ENCODE measurements around the gene TNNI3. TPM values are rescaled to one million over a fixed set of nuclear protein-coding genes. Genes with fewer than 3 reads are reported as not detected.
"Not testable (repeated sequence)": the region's sequence is repeated elsewhere in the genome, so short reads cannot be mapped to it uniquely, and the experiment has no call there.

Gene TNNI3
- total and polyA plus RNA-seq, 4 donors = 0.51 to 14.1 TPM; not detected in 2

- Histone ChIP-seq H3K4me3 (ENCODE audit: low read length in 2 of 2) (no peak overlapping the region), H3K4me1 (ENCODE audit: control insufficient read depth in 1 of 2, insufficient read depth in 2 of 2, low read length in 2 of 2) (no peaks in the 10 kb centered on the region), H3K27me3 (ENCODE audit: control insufficient read depth in 1 of 2, insufficient read depth in 2 of 2, low read length in 1 of 2) (no peaks in the 10 kb centered on the region), H3K36me3 (ENCODE audit: control insufficient read depth in 1 of 2, insufficient read depth in 2 of 2, low read length in 1 of 2) (no peaks in the 10 kb centered on the region), H3K27ac (ENCODE audit: low read depth in 1 of 2, low read length in 2 of 2) (peak overlapping the region in 1 of 2 donors; percentile 44), H3K9me3 (ENCODE audit: control insufficient read depth, low read length) (no peaks in the 10 kb centered on the region)
- no peak for ATAC-seq (ENCODE audit: low FRiP score)
- WGBS, 2 donors = 46 to 49% methylated on average over 23 of the region's 23 CpGs
- intact Hi-C loops (cut with DNase I) = loop anchor here in 1 of 2 donors (10.0 kb wide), 1 partner anchor 1248 kb away; the partner anchor contains the start of gene MYADM
- no peak for DNase-seq
These were observed 44.6 kb downstream of the TNNI3 start for GRCh38 chr19:55112777-55113569.

- ATAC-seq (ENCODE audit: low FRiP score) (no peak), DNase-seq (no peak)
- no peak overlapping the region for H3K4me3 ChIP-seq (ENCODE audit: low read length in 2 of 2)
- no peak overlapping the region for H3K27ac ChIP-seq (ENCODE audit: low read depth in 1 of 2, low read length in 2 of 2)
- H3K9me3 ChIP-seq (ENCODE audit: control insufficient read depth, low read length) = no peaks in the 10 kb centered on the region
- intact Hi-C loops (cut with DNase I) = loop anchor here in 1 of 2 donors (10.0 kb wide), 1 partner anchor 1248 kb away; the partner anchor contains the start of gene MYADM
- 88 to 93% methylated on average over 25 of the region's 25 CpGs for WGBS, 2 donors
- no peaks in the 10 kb centered on the region for H3K4me1 ChIP-seq (ENCODE audit: control insufficient read depth in 1 of 2, insufficient read depth in 2 of 2, low read length in 2 of 2)
- no peaks in the 10 kb centered on the region for H3K27me3 ChIP-seq (ENCODE audit: control insufficient read depth in 1 of 2, insufficient read depth in 2 of 2, low read length in 1 of 2)
- H3K36me3 ChIP-seq (ENCODE audit: control insufficient read depth in 1 of 2, insufficient read depth in 2 of 2, low read length in 1 of 2) = no peaks in the 10 kb centered on the region
These were observed 45.2 kb downstream of the TNNI3 start for GRCh38 chr19:55112246-55112776.

- 63 to 73% methylated on average over 21 of the region's 21 CpGs for WGBS, 2 donors
- no peaks in the 10 kb centered on the region for H3K36me3 ChIP-seq (ENCODE audit: control insufficient read depth in 1 of 2, insufficient read depth in 2 of 2, low read length in 1 of 2)
- H3K4me3 ChIP-seq (ENCODE audit: low read length in 2 of 2) = no peak overlapping the region
- H3K27me3 ChIP-seq (ENCODE audit: control insufficient read depth in 1 of 2, insufficient read depth in 2 of 2, low read length in 1 of 2) = no peaks in the 10 kb centered on the region
- no peaks in the 10 kb centered on the region for H3K9me3 ChIP-seq (ENCODE audit: control insufficient read depth, low read length)
- DNase-seq = no peak
- H3K4me1 ChIP-seq (ENCODE audit: control insufficient read depth in 1 of 2, insufficient read depth in 2 of 2, low read length in 2 of 2) = no peaks in the 10 kb centered on the region
- intact Hi-C loops (cut with DNase I) = loop anchor here in 1 of 2 donors (10.0 kb wide), 1 partner anchor 1247 kb away; the partner anchor contains the start of gene MYADM
- peak overlapping the region in 1 of 2 donors; percentile 28 for H3K27ac ChIP-seq (ENCODE audit: low read depth in 1 of 2, low read length in 2 of 2)
- ATAC-seq (ENCODE audit: low FRiP score) = no peak
These were observed 46.2 kb downstream of the TNNI3 start for GRCh38 chr19:55111238-55111831.

- Histone ChIP-seq H3K36me3 (ENCODE audit: control insufficient read depth in 1 of 2, insufficient read depth in 2 of 2, low read length in 1 of 2) (no peaks in the 10 kb centered on the region), H3K27me3 (ENCODE audit: control insufficient read depth in 1 of 2, insufficient read depth in 2 of 2, low read length in 1 of 2) (no peaks in the 10 kb centered on the region), H3K4me1 (ENCODE audit: control insufficient read depth in 1 of 2, insufficient read depth in 2 of 2, low read length in 2 of 2) (no peaks in the 10 kb centered on the region), H3K9me3 (ENCODE audit: control insufficient read depth, low read length) (no peaks in the 10 kb centered on the region), H3K4me3 (ENCODE audit: low read length in 2 of 2) (no peak overlapping the region), H3K27ac (ENCODE audit: low read depth in 1 of 2, low read length in 2 of 2) (no peak overlapping the region)
- intact Hi-C loops (cut with DNase I) = loop anchor here in 1 of 2 donors (10.0 kb wide), 1 partner anchor 1245 kb away; the partner anchor contains the start of gene MYADM
- 70 to 73% methylated on average over 20 of the region's 20 CpGs for WGBS, 2 donors
- DNase-seq (no peak), ATAC-seq (ENCODE audit: low FRiP score) (no peak)
These were observed 47.8 kb downstream of the TNNI3 start for GRCh38 chr19:55109527-55110291.

GRCh38 chr19:55107252-55107651 is 50.3 kb downstream of the TNNI3 start:
- ATAC-seq (ENCODE audit: low FRiP score); H3K9me3 ChIP-seq (ENCODE audit: control insufficient read depth, low read length); H3K4me1 ChIP-seq (ENCODE audit: control insufficient read depth in 1 of 2, insufficient read depth in 2 of 2, low read length in 2 of 2); H3K27me3 ChIP-seq (ENCODE audit: control insufficient read depth in 1 of 2, insufficient read depth in 2 of 2, low read length in 1 of 2); H3K36me3 ChIP-seq (ENCODE audit: control insufficient read depth in 1 of 2, insufficient read depth in 2 of 2, low read length in 1 of 2); H3K27ac ChIP-seq (ENCODE audit: low read depth in 1 of 2, low read length in 2 of 2); DNase-seq; intact Hi-C loops (cut with DNase I); H3K4me3 ChIP-seq (ENCODE audit: low read length in 2 of 2): not testable (repeated sequence)
- WGBS, 2 donors = 96 to 99% methylated on average over 3 of the region's 3 CpGs

GRCh38 chr19:55106591-55106990 is 50.9 kb downstream of the TNNI3 start:
- no peaks in the 10 kb centered on the region for H3K9me3 ChIP-seq (ENCODE audit: control insufficient read depth, low read length)
- intact Hi-C loops (cut with DNase I) = no loop called here
- no peak for ATAC-seq (ENCODE audit: low FRiP score)

GRCh38 chr19:55105237-55105636 is 52.3 kb downstream of the TNNI3 start:
- ATAC-seq (ENCODE audit: low FRiP score) = no peak
- Histone ChIP-seq H3K4me1 (ENCODE audit: control insufficient read depth in 1 of 2, insufficient read depth in 2 of 2, low read length in 2 of 2) (no peaks in the 10 kb centered on the region), H3K4me3 (ENCODE audit: low read length in 2 of 2) (no peak overlapping the region), H3K27me3 (ENCODE audit: control insufficient read depth in 1 of 2, insufficient read depth in 2 of 2, low read length in 1 of 2) (no peaks in the 10 kb centered on the region), H3K27ac (ENCODE audit: low read depth in 1 of 2, low read length in 2 of 2) (no peak overlapping the region), H3K9me3 (ENCODE audit: control insufficient read depth, low read length) (no peaks in the 10 kb centered on the region), H3K36me3 (ENCODE audit: control insufficient read depth in 1 of 2, insufficient read depth in 2 of 2, low read length in 1 of 2) (peaks cover 0 to 5% of the 10 kb centered on the region in 2 donors)
- no peak for DNase-seq
- WGBS, 2 donors = 86 to 91% methylated on average over 2 of the region's 2 CpGs
- intact Hi-C loops (cut with DNase I) = no loop called here

More at GRCh38 chr19:55106591-55106990, 50.9 kb downstream of the TNNI3 start:
- no peaks in the 10 kb centered on the region for H3K4me1 ChIP-seq (ENCODE audit: control insufficient read depth in 1 of 2, insufficient read depth in 2 of 2, low read length in 2 of 2)
- peaks cover 0 to 4% of the 10 kb centered on the region in 2 donors for H3K36me3 ChIP-seq (ENCODE audit: control insufficient read depth in 1 of 2, insufficient read depth in 2 of 2, low read length in 1 of 2)
- 90 to 93% methylated on average over 6 of the region's 6 CpGs for WGBS, 2 donors
- no peaks in the 10 kb centered on the region for H3K27me3 ChIP-seq (ENCODE audit: control insufficient read depth in 1 of 2, insufficient read depth in 2 of 2, low read length in 1 of 2)
- no peak for DNase-seq
- no peak overlapping the region for H3K27ac ChIP-seq (ENCODE audit: low read depth in 1 of 2, low read length in 2 of 2)
- no peak overlapping the region for H3K4me3 ChIP-seq (ENCODE audit: low read length in 2 of 2)

- Histone ChIP-seq H3K4me1 (ENCODE audit: control insufficient read depth in 1 of 2, insufficient read depth in 2 of 2, low read length in 2 of 2) (no peaks in the 10 kb centered on the region), H3K4me3 (ENCODE audit: low read length in 2 of 2) (no peak overlapping the region), H3K27me3 (ENCODE audit: control insufficient read depth in 1 of 2, insufficient read depth in 2 of 2, low read length in 1 of 2) (no peaks in the 10 kb centered on the region), H3K27ac (ENCODE audit: low read depth in 1 of 2, low read length in 2 of 2) (no peak overlapping the region), H3K9me3 (ENCODE audit: control insufficient read depth, low read length) (no peaks in the 10 kb centered on the region), H3K36me3 (ENCODE audit: control insufficient read depth in 1 of 2, insufficient read depth in 2 of 2, low read length in 1 of 2) (peaks cover 0 to 7% of the 10 kb centered on the region in 2 donors)
- WGBS, 2 donors = 98 to 99% methylated on average over 9 of the region's 9 CpGs
- ATAC-seq (ENCODE audit: low FRiP score) = no peak
- DNase-seq = no peak
- intact Hi-C loops (cut with DNase I) = no loop called here
These were observed 54.3 kb downstream of the TNNI3 start for GRCh38 chr19:55103190-55103589.
